Measurements from ENCODE around the gene MRS2.

- TF ChIP-seq, protein P1, sequence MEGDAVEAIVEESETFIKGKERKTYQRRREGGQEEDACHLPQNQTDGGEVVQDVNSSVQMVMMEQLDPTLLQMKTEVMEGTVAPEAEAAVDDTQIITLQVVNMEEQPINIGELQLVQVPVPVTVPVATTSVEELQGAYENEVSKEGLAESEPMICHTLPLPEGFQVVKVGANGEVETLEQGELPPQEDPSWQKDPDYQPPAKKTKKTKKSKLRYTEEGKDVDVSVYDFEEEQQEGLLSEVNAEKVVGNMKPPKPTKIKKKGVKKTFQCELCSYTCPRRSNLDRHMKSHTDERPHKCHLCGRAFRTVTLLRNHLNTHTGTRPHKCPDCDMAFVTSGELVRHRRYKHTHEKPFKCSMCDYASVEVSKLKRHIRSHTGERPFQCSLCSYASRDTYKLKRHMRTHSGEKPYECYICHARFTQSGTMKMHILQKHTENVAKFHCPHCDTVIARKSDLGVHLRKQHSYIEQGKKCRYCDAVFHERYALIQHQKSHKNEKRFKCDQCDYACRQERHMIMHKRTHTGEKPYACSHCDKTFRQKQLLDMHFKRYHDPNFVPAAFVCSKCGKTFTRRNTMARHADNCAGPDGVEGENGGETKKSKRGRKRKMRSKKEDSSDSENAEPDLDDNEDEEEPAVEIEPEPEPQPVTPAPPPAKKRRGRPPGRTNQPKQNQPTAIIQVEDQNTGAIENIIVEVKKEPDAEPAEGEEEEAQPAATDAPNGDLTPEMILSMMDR (IDR thresholded peaks at IDR 0.05; ENCODE audit: insufficient read depth, low read length, poor library complexity, severe bottlenecking) = no peak
- TF ChIP-seq EZH2phosphoT487 (conservative IDR thresholded peaks at IDR 0.05; ENCODE audit: low read length) = no peak
Measured at GRCh38 chr6:24453921-24454320, 51.2 kb downstream of the MRS2 start.

All from SU-DHL-6 (cell line).